GM12891 (cell line): ENCODE results near the gene TSTD2.

Source experiments
- POLR2A ChIP-seq: IDR thresholded peaks from 2 replicates; pipeline ENCODE4 v1.6.1; 2011; ENCODE audit warnings: low read depth, low read length, control low read depth
- POLR2AphosphoS5 ChIP-seq: IDR thresholded peaks from 2 replicates; pipeline ENCODE4 v1.6.1; 2011; ENCODE audit warnings: low read depth, low read length, control low read depth
- TAF1 ChIP-seq: IDR thresholded peaks from 2 replicates; pipeline ENCODE4 v1.6.1; 2011; ENCODE audit warnings: low read depth, low read length, control low read depth

GRCh38 chr9:97604901-97605645, 28.1 kb downstream of the TSTD2 start:
- no peak for TF ChIP-seq POLR2AphosphoS5
- no peak for TF ChIP-seq POLR2A
- no peak for TF ChIP-seq TAF1
